Ascending aorta (tissue), 2 donors: ENCODE results near the gene SPATA2. TPM values are rescaled to one million over a fixed set of nuclear protein-coding genes. Genes with fewer than 3 reads are reported as not detected.

Experiments used
- DNase-seq, 2 donors: peaks; one replicate each; pipeline ENCODE4 v3.0.0-alpha.2; 2019; ENCODE audit warnings: low spot score in 2 of 2
- H3K27ac ChIP-seq, 2 donors: fragments of 200-600 bp; sonication (generic); one replicate each; pipeline ENCODE4 v1.5.1; 2016 to 2017; ENCODE audit warnings: mild to moderate bottlenecking in 1 of 2
- H3K27me3 ChIP-seq: fragments of 200-600 bp; sonication (generic); one replicate; pipeline ENCODE4 v1.5.1; 2017
- H3K36me3 ChIP-seq, 2 donors: fragments of 200-600 bp; sonication (generic); one replicate each; pipeline ENCODE4 v1.5.1; 2016
- H3K4me1 ChIP-seq, 2 donors: fragments of 200-600 bp; sonication (generic); one replicate each; pipeline ENCODE4 v1.5.1; 2016 to 2017; ENCODE audit warnings: mild to moderate bottlenecking in 1 of 2
- H3K4me3 ChIP-seq, 2 donors: fragments of 200-600 bp; sonication (generic); one replicate each; pipeline ENCODE4 v1.5.1; 2016 to 2017; ENCODE audit warnings: mild to moderate bottlenecking in 1 of 2
- H3K9me3 ChIP-seq, 2 donors: fragments of 200-600 bp; sonication (generic); one replicate each; pipeline ENCODE4 v1.5.1; 2016
- CTCF ChIP-seq, 3 experiments: fragments of 200-600 bp in 2 of 3; fragments of 450-650 bp in 1 of 3; sonication (generic) in 2 of 3; IDR thresholded peaks; one replicate each; pipeline ENCODE4 v1.5.1; 2016 to 2019; ENCODE audit warnings: antibody characterized with exemption in 3 of 3, mild to moderate bottlenecking in 1 of 3, moderate library complexity in 1 of 3
- intact Hi-C: fragments of 100-400 bp; cut with DNase I; formaldehyde crosslinking; loops from one replicate; pipeline ENCODE4 v1.15.1; 2023
- total RNA-seq: library from RNA; depleted of rRNA; stranded (reverse); fragments of >200 nt; gene quantifications from one replicate; pipeline ENCODE4 v1.1.0, GENCODE V29; 2016

SPATA2 gene
- total RNA-seq, 1 donor from 2014 or later, result 7.6 TPM

- intact Hi-C loops, result no loop called here
- H3K27ac ChIP-seq, result no peak overlapping the region
- H3K4me3 ChIP-seq, result no peak overlapping the region
- no peaks in the 10 kb centered on the region for H3K9me3 ChIP-seq
- H3K4me1 ChIP-seq, result peaks cover 16 to 33% of the 10 kb centered on the region in 2 donors
- H3K36me3 ChIP-seq, result peaks cover 4 to 9% of the 10 kb centered on the region in 2 donors
- no peak for TF ChIP-seq CTCF (IDR thresholded peaks at IDR 0.05)
- DNase-seq, result no peak
- H3K27me3 ChIP-seq, result no peaks in the 10 kb centered on the region
These were observed 24.6 kb downstream of the SPATA2 start for GRCh38 chr20:49890471-49891361.

GRCh38 chr20:49889935-49890333, 25.4 kb downstream of the SPATA2 start:
- Histone ChIP-seq H3K4me3 (no peak overlapping the region), H3K9me3 (no peaks in the 10 kb centered on the region), H3K36me3 (peaks cover 4 to 17% of the 10 kb centered on the region in 2 donors), H3K4me1 (peaks cover 16 to 33% of the 10 kb centered on the region in 2 donors), H3K27ac (no peak overlapping the region), H3K27me3 (no peaks in the 10 kb centered on the region)
- DNase-seq, result no peak
- TF ChIP-seq CTCF (IDR thresholded peaks at IDR 0.05), result peak in 1 of 3 experiments; percentile 17
- intact Hi-C loops, result loop anchor here (5.0 kb wide), 2 partner anchors 38 to 348 kb away; no protein-coding TSS in a partner anchor

GRCh38 chr20:49889001-49889934, 26.1 kb downstream of the SPATA2 start:
- no peak for DNase-seq
- intact Hi-C loops, result loop anchor here (5.0 kb wide), 2 partner anchors 37 to 347 kb away; no protein-coding TSS in a partner anchor
- no peaks in the 10 kb centered on the region for H3K9me3 ChIP-seq
- TF ChIP-seq CTCF (IDR thresholded peaks at IDR 0.05), result no peak
- H3K4me1 ChIP-seq, result peaks cover 16 to 33% of the 10 kb centered on the region in 2 donors
- H3K36me3 ChIP-seq, result peaks cover 4 to 22% of the 10 kb centered on the region in 2 donors
- no peaks in the 10 kb centered on the region for H3K27me3 ChIP-seq
- no peak overlapping the region for H3K4me3 ChIP-seq
- H3K27ac ChIP-seq, result peak overlapping the region; percentile 79 to 84

- DNase-seq, result no peak
- H3K4me1 ChIP-seq, result peaks cover 16 to 33% of the 10 kb centered on the region in 2 donors
- H3K4me3 ChIP-seq, result no peak overlapping the region
- H3K9me3 ChIP-seq, result no peaks in the 10 kb centered on the region
- intact Hi-C loops, result loop anchor here (1.0 to 5.0 kb wide), 3 partner anchors 36 to 346 kb away; no protein-coding TSS in a partner anchor
- H3K36me3 ChIP-seq, result peaks cover 8 to 29% of the 10 kb centered on the region in 2 donors
- H3K27ac ChIP-seq, result peak overlapping the region; percentile 79 to 84
- peak; percentile 68 to 84 (median 81) for TF ChIP-seq CTCF (IDR thresholded peaks at IDR 0.05)
- H3K27me3 ChIP-seq, result no peaks in the 10 kb centered on the region
These were observed 26.9 kb downstream of the SPATA2 start for GRCh38 chr20:49888212-49889000.
